Panc1 (cell line): ENCODE data around the gene MYO1H. TPM values are rescaled to one million over a fixed set of nuclear protein-coding genes. Genes with fewer than 3 reads are reported as not detected.

Experiments
- ATAC-seq: fragments of 200-7000 bp; cut with Tn5 transposase; 2 replicates; pipeline ENCODE4 v1.9.1; 2020; ENCODE audit warnings: mild to moderate bottlenecking, moderate library complexity
- BruUV-seq: library from RNA; stranded (reverse); fragments of 400-500 nt; replicated peaks from 2 replicates; lab custom pipeline; 2021; lab: Mats Ljungman, UMichigan
- CTCF ChIA-PET: fragments of 300-600 bp; sonication (Branson Sonifier 250); formaldehyde crosslinking; loops from one replicate; lab custom pipeline; 2022; ENCODE audit warnings: antibody characterized with exemption; lab: Charles Lee
- POLR2A ChIA-PET: fragments of 300-600 bp; sonication (Branson Sonifier 250); formaldehyde crosslinking; loops from one replicate; lab custom pipeline; 2022; ENCODE audit warnings: antibody characterized with exemption; lab: Charles Lee
- DNase-seq: peaks from one replicate; pipeline ENCODE4 v3.0.0-alpha.2; 2010; ENCODE audit warnings: low read depth, low spot score
- H3K27ac ChIP-seq: 2 replicates; pipeline ENCODE4 v1.5.1; 2011; ENCODE audit warnings: mild to moderate bottlenecking, low read length, inconsistent platforms
- H3K27me3 ChIP-seq: fragments of 200-500 bp; sonication (Bioruptor generic); 2 replicates; pipeline ENCODE4 v1.6.0; 2014; ENCODE audit warnings: low read length, inconsistent platforms; ENCODE audit not compliant: control insufficient read depth, insufficient read depth
- H3K36me3 ChIP-seq: fragments of 200-500 bp; sonication (Bioruptor generic); 2 replicates; pipeline ENCODE4 v1.5.1; 2014; ENCODE audit warnings: inconsistent platforms, mild to moderate bottlenecking, low read length, moderate library complexity; ENCODE audit not compliant: control insufficient read depth, insufficient read depth
- H3K4me1 ChIP-seq: 2 replicates; pipeline ENCODE4 v1.5.1; 2011; ENCODE audit warnings: inconsistent platforms, mild to moderate bottlenecking, low read length, moderate library complexity; ENCODE audit not compliant: control insufficient read depth, insufficient read depth
- H3K4me3 ChIP-seq, 2 experiments: 2 replicates each; pipeline ENCODE4 v1.5.1; 2011 to 2012; ENCODE audit warnings: low read depth in 2 of 2, low read length in 2 of 2, mild to moderate bottlenecking in 2 of 2, inconsistent platforms in 1 of 2, moderate library complexity in 1 of 2
- H3K9me3 ChIP-seq: fragments of 200-500 bp; sonication (Bioruptor generic); 2 replicates; pipeline ENCODE4 v1.5.1; 2014; ENCODE audit warnings: low read depth, mild to moderate bottlenecking, inconsistent platforms, low read length, moderate library complexity; ENCODE audit not compliant: control insufficient read depth, insufficient read depth
- POLR2AphosphoS5 ChIP-seq: IDR thresholded peaks from 2 replicates; pipeline ENCODE4 v1.6.1; 2012; ENCODE audit warnings: mild to moderate bottlenecking, low read depth, low read length, moderate library complexity
- REST ChIP-seq, 2 experiments: IDR thresholded peaks; 2 replicates each; pipeline ENCODE4 v1.6.1; 2011 to 2012; ENCODE audit warnings: low read depth in 2 of 2, control low read depth in 1 of 2, low read length in 1 of 2, mild to moderate bottlenecking in 1 of 2, moderate library complexity in 1 of 2; ENCODE audit not compliant: insufficient read depth in 1 of 2
- SIN3A ChIP-seq: IDR thresholded peaks from 2 replicates; pipeline ENCODE4 v1.6.1; 2012; ENCODE audit warnings: low read depth, mild to moderate bottlenecking, low read length, moderate library complexity, borderline replicate concordance; ENCODE audit not compliant: insufficient read depth
- TCF7L2 ChIP-seq: IDR thresholded peaks from 2 replicates; pipeline ENCODE4 v1.6.1; 2011; ENCODE audit warnings: mild to moderate bottlenecking, low read depth, low read length, inconsistent platforms
- in situ Hi-C: cut with HindIII; loops from 2 replicates; pipeline ENCODE4 v1.10.0; 2016; ENCODE audit warnings: low sequenced_read_pairs, low pct_unique_long_range_greater_than_20kb
- intact Hi-C: fragments of 100-400 bp; cut with micrococcal nuclease; formaldehyde crosslinking; loops from one replicate; pipeline ENCODE4 v1.10.0; 2022; ENCODE audit not compliant: unreplicated experiment
- total RNA-seq: library from RNA; stranded (reverse); gene quantifications from one replicate; pipeline ENCODE4 v1.2.1, GENCODE V29; 2021; ENCODE audit not compliant: unreplicated experiment
- TF ChIP-seq, protein P1 (sequence below): fragments of 450-650 bp; IDR thresholded peaks from 2 replicates; pipeline ENCODE4 v1.5.1; 2017; ENCODE audit warnings: mild to moderate bottlenecking

Gene MYO1H
- total RNA-seq, 1 experiment from 2014 or later: not detected

DNA sequence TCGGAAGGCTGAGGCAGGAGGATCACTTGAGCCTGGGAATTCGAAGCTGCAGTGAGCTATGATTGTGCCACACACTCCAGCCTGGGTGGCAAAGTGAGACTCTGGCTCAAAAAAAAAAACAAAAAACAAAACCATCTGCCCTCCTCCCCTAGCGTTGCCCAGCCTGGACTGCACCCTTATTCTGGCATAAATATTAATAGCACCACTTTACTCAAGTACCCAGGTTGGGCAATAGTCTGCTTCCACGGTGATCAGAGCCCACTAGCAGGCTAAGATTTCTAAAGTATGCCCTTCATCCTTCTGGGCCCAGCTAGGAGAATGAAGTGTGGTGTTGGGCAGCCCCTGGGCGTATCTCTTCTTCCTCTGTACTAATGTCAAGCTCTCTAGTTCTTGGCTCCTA lies 96.1 kb downstream of the MYO1H start:
- Histone ChIP-seq H3K27ac (no peak overlapping the region), H3K4me1 (no peaks in the 10 kb centered on the region), H3K36me3 (peaks cover 2% of the 10 kb centered on the region; the same call in 1 of the 2 replicates), H3K9me3 (no peaks in the 10 kb centered on the region), H3K4me3 (no peak overlapping the region), H3K27me3 (no peaks in the 10 kb centered on the region)
- in situ Hi-C loops: no loop called here
- intact Hi-C loops: no loop called here
- TF ChIP-seq, protein P1, sequence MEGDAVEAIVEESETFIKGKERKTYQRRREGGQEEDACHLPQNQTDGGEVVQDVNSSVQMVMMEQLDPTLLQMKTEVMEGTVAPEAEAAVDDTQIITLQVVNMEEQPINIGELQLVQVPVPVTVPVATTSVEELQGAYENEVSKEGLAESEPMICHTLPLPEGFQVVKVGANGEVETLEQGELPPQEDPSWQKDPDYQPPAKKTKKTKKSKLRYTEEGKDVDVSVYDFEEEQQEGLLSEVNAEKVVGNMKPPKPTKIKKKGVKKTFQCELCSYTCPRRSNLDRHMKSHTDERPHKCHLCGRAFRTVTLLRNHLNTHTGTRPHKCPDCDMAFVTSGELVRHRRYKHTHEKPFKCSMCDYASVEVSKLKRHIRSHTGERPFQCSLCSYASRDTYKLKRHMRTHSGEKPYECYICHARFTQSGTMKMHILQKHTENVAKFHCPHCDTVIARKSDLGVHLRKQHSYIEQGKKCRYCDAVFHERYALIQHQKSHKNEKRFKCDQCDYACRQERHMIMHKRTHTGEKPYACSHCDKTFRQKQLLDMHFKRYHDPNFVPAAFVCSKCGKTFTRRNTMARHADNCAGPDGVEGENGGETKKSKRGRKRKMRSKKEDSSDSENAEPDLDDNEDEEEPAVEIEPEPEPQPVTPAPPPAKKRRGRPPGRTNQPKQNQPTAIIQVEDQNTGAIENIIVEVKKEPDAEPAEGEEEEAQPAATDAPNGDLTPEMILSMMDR: no peak
- TF ChIP-seq POLR2AphosphoS5: no peak
- TF ChIP-seq REST (IDR thresholded peaks at IDR 0.05; ENCODE audit: insufficient read depth in 1 of 2, low read depth in 2 of 2, low read length in 1 of 2): no peak
- TF ChIP-seq SIN3A: no peak
- no peak for TF ChIP-seq TCF7L2
- CTCF ChIA-PET: interaction anchor here (0.7 to 0.8 kb wide), 2 partner anchors 11 to 390 kb away, joined by 3 read pairs; partner anchors contain the start of gene TRPV4
- POLR2A ChIA-PET: no interaction called here
- no TSS peak for BruUV-seq
- DNase-seq (no peak), ATAC-seq (no peak)

DNA sequence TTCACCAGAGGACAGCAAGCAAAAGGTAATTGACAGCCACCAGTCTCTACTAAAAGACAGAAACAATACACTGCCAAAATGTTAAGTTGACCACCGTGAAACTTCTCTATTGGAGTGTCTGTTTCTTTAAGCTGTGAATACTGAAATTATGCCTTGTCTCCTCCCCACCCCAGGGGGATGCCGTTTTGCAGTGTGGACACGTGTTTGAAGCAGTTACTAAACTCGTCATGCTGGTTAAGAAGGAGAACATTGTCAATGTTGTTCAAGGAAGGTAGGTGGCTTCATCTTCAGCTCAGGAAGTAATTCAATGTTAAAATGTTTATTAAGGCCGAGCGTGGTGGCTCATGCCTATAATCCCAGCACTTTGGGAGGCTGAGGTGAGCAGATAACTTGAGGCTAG lies 96.6 kb downstream of the MYO1H start:
- H3K27ac ChIP-seq: no peak overlapping the region
- intact Hi-C loops: no loop called here
- POLR2A ChIA-PET: no interaction called here
- no peaks in the 10 kb centered on the region for H3K9me3 ChIP-seq
- no peak overlapping the region for H3K4me3 ChIP-seq
- TF ChIP-seq SIN3A: no peak
- DNase-seq: no peak
- ATAC-seq: no peak
- in situ Hi-C loops: no loop called here
- H3K36me3 ChIP-seq: peaks cover 2% of the 10 kb centered on the region; the same call in 1 of the 2 replicates
- CTCF ChIA-PET: interaction anchor here (0.8 kb wide), 1 partner anchor 12 kb away, joined by 3 read pairs; no protein-coding TSS in a partner anchor
- no peaks in the 10 kb centered on the region for H3K4me1 ChIP-seq
- BruUV-seq: no TSS peak
- H3K27me3 ChIP-seq: no peaks in the 10 kb centered on the region

GRCh38 chr12:109445191-109445609 lies 97.5 kb downstream of the MYO1H start:
- ATAC-seq (no peak), DNase-seq (no peak)
- CTCF ChIA-PET: no interaction called here
- Histone ChIP-seq H3K27ac (no peak overlapping the region), H3K27me3 (no peaks in the 10 kb centered on the region), H3K36me3 (peaks cover 2% of the 10 kb centered on the region; the same call in 1 of the 2 replicates), H3K9me3 (no peaks in the 10 kb centered on the region), H3K4me3 (no peak overlapping the region), H3K4me1 (no peaks in the 10 kb centered on the region)
- intact Hi-C loops (no loop called here), in situ Hi-C loops (no loop called here)
- TF ChIP-seq, protein P1: no peak
- TF ChIP-seq TCF7L2 (no peak), SIN3A (no peak), POLR2AphosphoS5 (no peak), REST (IDR thresholded peaks at IDR 0.05; ENCODE audit: insufficient read depth in 1 of 2, low read depth in 2 of 2, low read length in 1 of 2) (no peak)
- POLR2A ChIA-PET: no interaction called here
- BruUV-seq: no TSS peak
